Right ventricle myocardium superior (tissue), 1 donor: ENCODE results near the gene LTBP1. TPM values are rescaled to one million over a fixed set of nuclear protein-coding genes. Genes with fewer than 3 reads are reported as not detected.

Experiments used
- ATAC-seq: fragments of 200-7000 bp; cut with Tn5 transposase; one replicate; pipeline ENCODE4 v1.9.1; 2020; ENCODE audit warnings: mild to moderate bottlenecking; ENCODE audit not compliant: poor library complexity
- DNase-seq: peaks from one replicate; pipeline ENCODE4 v3.0.0-alpha.2; 2020
- intact Hi-C: fragments of 100-400 bp; cut with DNase I; formaldehyde crosslinking; loops from one replicate; pipeline ENCODE4 v1.11.2; 2022
- total RNA-seq: library from RNA; stranded (reverse); fragmentation: NEBNext Ultra II Directional; extraction: Animal tissue kit (Norgen Biotek cat#: 25700); gene quantifications from one replicate; pipeline ENCODE4 v1.2.1, GENCODE V29; 2021
- donor health status: DM: no; HTN: yes; CAD: no; lungs with severe emphysema.

LTBP1 gene
- total RNA-seq, 1 donor from 2014 or later = 79.9 TPM

DNA sequence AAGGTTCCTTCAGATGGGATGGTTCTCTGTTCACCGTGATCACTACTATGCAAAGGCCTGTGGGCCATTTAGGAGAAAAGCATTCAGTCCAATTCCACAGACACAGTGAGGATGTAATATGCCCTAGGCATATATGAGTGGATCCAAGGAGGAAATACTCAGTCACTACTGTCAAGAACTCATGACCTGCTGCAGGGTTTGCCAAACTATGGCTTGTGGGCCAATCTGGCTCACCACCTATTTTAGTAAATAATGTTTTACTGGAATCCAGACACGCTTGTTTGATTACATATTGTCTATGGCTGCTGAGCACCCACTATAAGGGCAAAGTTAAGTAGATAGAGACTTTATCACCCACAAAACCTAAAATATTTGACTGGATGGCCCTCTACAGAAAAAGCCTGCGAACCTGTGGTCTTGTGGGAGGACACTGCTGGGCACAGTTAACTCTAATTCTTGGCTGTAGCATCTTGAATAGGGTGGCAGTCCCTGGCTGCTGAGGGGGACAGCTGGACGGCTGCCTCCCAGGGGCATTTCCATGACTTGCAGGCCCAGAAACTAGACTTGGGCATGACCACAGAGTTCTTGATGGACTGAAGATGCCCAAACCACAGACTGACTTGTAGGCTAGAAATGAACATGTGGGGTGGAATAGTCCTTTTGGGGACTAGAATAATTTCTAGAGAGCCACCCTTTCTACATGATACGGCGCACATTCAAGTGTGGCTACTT, 20.6 kb upstream of the LTBP1 start:
- intact Hi-C loops = no loop called here
- ATAC-seq = no peak
- no peak for DNase-seq

DNA sequence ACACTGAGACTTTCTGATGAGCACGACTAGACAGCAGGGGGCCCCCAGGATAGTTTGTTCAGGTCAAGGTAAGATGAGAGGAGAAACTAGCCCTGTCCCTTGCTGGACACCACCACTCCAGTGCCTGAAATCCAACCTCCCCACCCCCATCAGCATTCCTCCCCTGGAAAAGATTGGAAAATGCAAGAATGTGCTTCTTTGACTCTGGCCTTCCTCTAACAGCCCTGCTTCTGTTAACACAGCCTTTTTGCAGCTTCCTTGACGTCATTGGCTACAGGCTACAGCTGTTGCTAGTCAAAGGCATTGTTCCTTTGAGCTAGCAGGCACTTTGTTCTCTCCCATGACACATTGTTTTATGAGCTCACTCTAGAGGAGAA, 20.1 kb upstream of the LTBP1 start:
- intact Hi-C loops = no loop called here
- no peak for DNase-seq
- peak; percentile 36 for ATAC-seq

DNA sequence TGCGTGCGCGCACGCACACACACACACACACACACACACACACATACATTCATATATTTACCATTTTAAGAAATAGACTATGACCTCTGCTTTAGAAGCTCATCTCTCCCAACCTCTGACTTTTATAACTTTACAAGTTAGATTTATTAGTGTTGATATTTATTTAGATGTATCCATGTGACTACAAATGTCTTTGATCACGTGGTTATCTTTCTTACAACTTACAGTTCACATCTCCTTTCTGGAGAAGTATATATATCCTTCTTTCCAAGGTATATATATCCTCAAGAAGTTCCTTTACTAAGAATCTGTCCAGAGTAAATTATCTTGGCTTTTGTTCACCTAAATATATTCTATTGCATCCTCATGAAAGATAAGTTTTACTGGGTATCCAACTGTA, 16.3 kb upstream of the LTBP1 start:
- DNase-seq (no peak), ATAC-seq (no peak)
- intact Hi-C loops = no loop called here

DNA sequence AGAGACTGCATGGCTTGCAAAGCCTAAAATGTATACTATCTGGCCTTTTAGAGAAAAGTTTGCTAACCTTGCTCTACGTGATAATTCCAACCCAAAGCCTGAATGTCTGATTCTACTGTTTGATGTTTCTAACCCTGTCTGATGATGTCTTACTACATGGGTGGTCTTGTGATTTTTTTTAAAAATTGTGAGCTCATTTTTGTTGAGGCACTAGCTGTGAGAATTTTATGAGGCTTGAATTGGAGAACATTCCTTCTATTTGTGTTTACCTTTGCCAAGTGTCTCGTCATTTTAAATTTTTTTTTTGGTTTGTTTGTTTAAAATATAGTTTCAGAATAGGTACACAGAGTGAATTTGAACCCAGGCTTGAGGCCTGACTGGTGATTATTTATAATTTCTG, 15.2 kb upstream of the LTBP1 start:
- DNase-seq (no peak), ATAC-seq (no peak)
- intact Hi-C loops = no loop called here

DNA sequence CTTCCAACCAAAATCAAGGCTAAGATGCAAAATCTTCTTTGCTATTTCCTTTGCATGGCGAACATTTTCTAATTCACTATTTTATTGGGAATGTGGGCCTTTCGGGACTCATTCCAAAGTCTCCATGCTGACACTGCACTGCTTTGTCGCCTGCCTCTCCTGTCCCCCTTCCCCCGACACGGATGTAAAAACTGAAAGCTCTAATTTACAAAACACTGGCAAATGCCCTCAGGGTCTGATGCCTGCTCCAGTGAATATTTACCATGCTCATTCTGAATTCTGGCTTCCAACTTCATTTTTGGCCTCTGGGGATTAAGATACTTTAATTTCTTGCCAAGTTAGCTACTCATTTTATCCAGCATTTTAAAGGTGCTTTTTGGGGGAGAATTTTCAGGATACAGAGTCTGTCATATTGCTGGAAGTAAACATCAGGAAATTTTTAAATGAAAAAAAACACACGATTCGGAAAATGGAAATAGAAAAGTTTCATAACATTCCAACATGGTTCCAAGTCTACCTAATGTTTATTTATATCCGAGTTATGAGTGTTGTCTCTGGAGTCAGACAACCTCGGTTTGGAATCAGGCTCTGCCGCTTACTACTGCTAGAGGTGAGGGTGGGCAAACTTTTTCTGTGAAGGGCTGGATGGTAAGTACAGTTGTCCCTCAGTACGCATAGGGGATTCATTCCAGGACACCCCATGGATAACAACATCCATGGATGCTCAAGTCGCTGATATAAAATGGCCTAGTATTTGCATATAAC, 14.6 kb upstream of the LTBP1 start:
- DNase-seq (no peak), ATAC-seq (no peak)
- intact Hi-C loops = no loop called here

DNA sequence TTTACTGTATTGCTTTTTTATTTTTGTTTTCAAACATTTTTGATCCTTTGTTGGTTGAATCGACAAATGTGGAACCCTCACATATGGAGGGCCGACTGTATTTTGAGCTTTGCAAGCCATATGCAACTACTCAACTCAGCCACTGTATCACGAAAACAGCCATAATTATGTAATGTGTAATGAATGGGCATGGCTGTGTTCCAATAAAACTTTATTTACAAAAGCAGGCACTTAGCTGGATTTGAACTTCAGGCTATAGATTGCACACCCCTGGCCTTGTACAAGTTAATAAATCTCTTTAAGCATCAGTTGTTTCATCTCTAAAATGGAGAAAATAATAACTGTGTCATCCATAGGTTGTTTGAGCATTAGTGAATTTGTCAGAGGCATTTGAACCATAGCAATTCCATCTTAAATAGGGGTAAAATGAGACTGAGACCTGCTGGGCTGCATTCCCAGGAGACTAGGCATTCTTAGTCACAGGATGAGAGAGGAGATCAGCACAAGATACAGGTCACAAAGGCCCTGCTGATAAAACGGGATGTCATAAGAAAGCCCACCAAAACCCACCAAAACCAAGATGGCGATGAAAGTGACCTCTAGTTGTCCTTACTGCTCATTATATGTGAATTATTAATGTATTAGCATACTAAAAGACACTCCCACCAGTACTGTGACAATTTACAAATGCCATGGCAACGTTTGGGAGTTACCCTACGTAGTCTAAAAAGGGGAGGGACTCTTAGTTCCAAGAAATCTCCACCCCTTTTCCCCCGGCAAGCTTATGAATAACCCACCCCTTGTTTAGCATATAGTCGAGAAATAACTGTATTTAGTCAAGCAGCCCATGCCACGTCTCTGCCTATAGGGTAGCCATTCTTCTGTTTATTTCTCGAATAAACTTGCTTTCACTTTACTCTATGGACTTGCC, 13.7 kb upstream of the LTBP1 start:
- DNase-seq (no peak), ATAC-seq (no peak)
- intact Hi-C loops = no loop called here

DNA sequence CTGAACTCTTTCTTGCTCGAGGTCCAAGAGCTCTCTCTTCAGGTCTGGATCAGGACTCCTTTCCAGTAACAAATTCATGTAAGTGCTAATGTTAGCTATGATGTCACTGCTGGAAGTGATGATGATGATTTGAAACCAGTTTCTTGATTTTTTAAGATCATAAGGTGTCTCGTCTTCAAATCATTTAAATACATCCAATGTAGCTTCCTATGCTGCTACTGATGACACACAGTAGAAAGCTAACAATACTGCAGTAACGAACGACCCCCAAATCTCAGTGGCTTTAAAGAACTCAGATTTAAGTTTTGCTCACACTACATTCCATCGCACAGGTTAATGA, 13.0 kb upstream of the LTBP1 start:
- intact Hi-C loops = no loop called here
- no peak for DNase-seq
- no peak for ATAC-seq

DNA sequence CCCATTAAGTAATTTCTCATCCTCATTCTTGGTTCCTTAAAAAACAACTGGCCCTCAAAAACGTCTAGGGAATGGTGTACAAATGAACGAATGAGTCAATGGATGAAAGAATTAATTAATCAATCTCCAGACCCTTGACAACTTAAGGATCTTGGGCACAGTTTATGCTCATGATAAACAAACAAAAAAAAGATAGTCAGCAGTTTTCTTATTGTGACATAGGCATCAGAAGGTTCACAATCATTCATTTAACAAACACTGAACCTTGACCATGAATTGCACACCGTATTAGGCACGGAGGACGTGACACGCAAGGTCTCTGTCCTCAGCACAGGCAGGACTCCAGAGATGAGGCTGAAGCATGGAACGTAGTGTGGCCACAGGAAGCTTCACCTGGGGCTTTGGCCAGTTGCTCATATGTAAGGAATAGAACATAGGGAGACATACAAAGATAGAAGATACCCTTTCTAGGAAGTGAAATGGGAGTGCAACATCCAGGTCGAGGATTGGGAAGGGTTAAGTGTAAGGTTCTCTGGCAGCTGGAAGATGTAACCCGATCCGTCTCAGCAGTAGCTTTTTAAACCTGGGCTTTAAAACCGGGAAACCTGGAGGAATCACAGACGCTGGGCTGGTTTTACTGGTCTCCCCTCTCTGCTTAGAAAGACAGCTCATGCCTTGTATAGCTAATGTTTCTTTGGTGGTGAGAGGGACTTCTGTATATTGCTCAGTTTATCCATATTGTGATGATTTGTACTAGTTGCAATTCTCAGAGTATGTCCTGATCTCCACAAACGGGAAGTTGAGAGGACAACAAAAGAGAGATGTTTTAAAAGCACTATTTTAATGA, 8.9 kb upstream of the LTBP1 start:
- intact Hi-C loops = no loop called here
- DNase-seq (no peak), ATAC-seq (no peak)

DNA sequence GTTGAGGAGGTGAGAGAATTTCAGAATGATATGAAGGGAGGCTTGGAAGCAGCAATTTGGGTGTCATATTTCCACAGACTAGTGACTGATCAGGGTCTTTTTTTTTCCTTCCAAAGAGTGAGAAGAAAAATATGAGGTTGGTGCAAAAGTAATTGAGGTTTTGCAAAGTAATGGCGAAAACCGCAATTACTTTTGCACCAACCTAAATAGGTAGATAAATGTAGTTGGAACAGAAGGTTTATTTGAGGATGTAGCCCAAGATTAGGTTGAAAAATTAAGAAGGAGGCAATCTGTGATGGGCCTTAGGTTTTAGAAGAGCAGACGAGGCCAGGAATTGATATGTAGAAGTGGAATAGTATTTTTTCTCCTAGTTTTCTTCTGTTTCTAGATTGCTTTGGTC, 7.8 kb upstream of the LTBP1 start:
- ATAC-seq (no peak), DNase-seq (no peak)
- intact Hi-C loops = no loop called here

DNA sequence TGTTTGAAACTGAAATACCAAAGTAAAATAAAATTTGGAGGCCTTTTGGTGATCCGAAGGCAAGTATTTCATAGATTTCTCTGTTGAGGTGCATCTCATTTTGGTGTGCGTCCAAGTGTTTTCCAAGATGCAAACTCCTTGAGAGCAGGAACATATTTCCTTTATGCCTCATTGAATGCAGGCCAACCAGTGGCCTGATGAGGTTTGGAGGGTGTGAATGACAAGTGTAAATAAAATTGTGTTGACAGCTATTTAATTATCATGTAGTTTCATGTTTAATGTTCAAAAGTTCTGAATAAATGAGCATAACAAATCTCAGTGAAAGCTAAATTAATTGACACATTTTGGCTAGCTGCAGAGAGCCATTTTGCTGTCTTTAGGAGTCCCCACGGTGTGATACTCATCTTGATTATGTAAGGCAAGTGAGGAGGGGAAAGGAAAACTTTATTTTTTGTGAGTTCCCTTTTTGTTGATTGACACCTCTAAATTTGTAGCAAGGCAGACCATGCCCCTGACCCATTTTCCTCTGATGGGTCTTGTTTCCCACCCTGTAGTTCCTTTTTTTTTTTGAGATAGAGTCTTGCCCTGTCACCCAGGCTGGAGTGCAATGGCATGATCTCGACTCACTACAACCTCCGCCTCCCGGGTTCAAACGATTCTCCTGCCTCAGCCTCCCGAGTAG, 6.3 kb upstream of the LTBP1 start:
- DNase-seq (no peak), ATAC-seq (no peak)
- intact Hi-C loops = no loop called here

DNA sequence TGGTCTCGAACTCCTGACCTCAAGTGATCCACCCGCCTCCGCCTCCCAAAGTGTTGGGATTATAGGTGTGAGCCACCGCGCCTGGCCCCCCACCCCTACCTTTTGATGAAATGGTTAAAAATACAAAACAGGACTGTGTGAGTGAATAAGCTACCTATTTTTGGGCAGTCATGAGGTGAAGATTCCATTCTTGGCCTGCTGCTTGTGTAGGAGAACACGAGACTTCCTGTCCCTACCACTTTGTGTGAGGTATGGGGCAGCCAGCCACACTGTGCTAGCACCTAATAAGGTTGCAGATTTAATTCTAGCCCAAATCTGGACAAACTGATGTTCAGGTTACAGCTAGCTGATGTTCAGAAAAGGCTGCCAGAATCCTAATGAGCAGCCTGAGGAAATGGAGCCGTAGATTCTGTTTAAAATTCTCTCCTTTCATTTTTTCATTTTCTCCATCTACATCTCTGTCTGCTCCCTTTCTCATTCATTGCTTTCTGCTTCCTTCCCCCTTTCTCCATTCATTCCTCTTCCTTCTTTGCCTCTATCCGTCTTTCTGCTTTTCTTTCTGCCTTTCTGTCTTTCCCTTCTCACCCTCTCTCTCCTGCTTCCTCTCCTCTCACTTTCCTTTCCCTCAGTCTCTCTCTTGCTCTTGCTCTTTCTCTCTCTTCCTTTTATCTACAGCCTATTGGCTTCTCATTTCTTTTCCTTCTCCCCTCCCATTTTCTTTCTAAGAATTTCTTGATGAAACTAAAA, 4.6 kb upstream of the LTBP1 start:
- ATAC-seq = no peak
- intact Hi-C loops = no loop called here
- no peak for DNase-seq

DNA sequence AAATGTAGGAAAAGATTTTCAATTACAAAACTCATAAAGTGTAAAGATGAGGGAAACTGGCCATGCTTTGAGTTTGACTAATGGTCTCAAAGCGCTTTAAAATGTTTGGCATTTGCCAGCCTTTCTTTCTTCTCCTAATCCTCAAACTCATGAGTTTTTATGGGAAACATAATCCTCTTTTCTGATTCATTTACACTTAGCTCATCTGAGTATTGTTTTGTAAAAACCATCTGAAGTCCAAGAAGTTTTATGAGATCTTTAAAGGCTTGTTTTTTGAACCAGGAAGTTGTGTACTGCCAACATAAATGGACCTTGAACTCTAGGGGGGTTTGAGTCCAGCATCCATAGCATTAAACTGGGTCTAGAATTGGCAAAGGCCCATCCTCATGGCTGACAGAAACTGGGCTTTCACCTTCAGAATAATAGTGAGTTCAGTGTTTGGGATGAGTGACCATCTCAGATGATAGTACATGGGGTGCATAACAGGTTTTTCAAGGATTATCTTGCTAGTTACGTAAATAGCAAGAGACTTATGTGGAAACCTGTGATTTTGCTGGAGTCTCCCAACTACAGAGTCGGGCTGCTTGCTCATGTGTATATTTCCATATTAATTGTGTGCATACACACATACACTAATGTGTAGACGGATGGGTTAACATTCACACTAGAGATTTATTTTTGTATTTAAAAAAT, 3.8 kb upstream of the LTBP1 start:
- no peak for DNase-seq
- ATAC-seq = no peak
- intact Hi-C loops = no loop called here

DNA sequence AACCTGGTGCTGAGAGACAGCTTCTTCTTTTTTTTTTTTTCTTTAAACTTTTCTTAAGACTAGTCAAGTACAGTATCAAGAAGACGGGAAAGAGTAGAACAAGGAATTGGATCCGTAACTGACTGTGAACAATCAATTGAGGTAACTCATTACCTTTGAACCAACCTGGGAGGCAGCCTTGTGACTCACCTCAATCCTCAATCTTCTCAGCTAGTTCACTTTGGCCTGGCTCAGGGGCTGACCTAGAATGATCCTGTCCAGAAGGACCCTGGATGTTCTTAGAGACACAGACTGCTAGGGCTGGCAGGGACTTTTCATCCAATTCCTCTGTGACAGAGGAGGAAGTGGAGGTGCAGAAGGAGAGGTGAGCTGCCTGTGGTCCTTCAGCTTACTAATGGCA, 1.5 kb upstream of the LTBP1 start:
- ATAC-seq = no peak
- intact Hi-C loops = loop anchor here (5.0 kb wide), 2 partner anchors 87 to 163 kb away; no protein-coding TSS in a partner anchor
- no peak for DNase-seq

DNA sequence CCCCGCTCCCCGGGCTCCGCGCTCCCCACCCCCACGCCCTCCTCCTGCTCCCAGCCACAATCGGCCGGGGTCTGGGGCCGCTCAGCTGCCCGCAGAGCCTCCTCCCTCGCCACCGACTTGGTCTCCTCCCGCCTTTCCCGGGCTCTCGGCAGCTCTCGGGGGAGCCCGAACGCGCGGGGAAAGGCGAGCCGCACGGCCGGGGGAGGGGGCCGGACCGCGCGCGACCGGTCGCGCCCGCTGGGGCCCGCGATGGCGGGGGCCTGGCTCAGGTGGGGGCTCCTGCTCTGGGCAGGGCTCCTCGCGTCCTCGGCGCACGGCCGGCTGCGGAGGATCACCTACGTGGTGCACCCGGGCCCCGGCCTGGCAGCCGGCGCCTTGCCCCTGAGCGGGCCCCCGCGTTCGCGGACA, 327 bp downstream of the LTBP1 start:
- ATAC-seq (no peak), DNase-seq (peak; percentile 45)
- intact Hi-C loops = loop anchor here (5.0 kb wide), 2 partner anchors 85 to 165 kb away; no protein-coding TSS in a partner anchor

DNA sequence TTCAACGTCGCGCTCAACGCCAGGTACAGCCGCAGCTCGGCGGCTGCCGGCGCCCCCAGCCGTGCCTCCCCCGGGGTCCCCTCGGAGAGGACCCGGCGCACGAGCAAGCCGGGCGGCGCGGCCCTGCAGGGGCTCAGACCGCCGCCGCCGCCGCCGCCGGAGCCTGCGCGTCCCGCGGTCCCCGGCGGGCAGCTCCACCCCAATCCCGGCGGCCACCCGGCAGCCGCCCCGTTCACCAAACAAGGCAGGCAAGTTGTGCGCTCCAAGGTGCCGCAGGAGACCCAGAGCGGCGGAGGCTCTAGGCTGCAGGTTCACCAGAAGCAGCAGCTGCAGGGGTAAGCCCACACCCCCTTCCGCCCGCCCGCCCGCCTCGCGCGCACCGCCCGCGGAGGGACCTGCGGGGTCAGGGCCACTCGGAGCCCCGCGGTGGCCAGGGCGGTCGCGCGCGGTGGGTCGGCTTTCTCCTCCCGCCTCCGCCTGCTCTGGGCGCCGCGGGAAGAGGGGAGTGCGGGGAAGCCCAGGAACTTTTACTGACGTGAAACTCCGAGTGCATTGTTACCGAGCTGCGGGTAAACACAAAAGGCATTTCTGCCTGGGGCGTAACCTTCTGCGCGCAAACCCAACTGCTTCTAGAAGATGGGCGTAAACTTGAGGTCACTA, 861 bp downstream of the LTBP1 start:
- ATAC-seq (peak; percentile 56), DNase-seq (peak; percentile 54)
- intact Hi-C loops = loop anchor here (5.0 kb wide), 2 partner anchors 85 to 165 kb away; no protein-coding TSS in a partner anchor

DNA sequence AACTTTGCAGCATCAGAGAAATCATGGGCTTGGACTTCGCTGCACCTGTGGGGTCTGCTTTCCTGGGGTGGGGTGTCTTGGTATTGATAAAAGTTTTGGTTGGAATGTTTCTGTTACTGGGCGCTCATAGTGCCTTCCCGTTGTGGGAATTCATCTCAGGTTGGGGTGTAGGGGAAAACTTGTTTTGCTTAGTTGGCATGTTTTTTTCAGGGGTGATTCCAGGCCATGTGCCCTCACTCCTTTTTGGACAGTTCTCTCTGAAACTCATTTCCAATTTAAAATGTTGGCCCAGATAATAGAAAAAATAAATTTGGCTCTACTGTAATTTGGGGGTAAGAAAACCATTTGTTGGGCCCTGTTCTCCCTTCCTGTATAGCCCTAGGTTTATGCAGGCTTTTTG, 1.5 kb downstream of the LTBP1 start:
- intact Hi-C loops = loop anchor here (5.0 kb wide), 2 partner anchors 84 to 166 kb away; no protein-coding TSS in a partner anchor
- DNase-seq = no peak
- no peak for ATAC-seq
